Tibial nerve (tissue), 4 donors: ENCODE data around the gene HCN2.

ENCODE experiments used
- EP300 ChIP-seq, 2 donors: sonication (generic); formaldehyde crosslinking; IDR thresholded peaks; one replicate each; pipeline ENCODE4 v1.6.1; 2017; ENCODE audit warnings: antibody characterized with exemption in 2 of 2, mild to moderate bottlenecking in 1 of 2
- POLR2A ChIP-seq, 2 donors: fragments of 450-650 bp; IDR thresholded peaks; one replicate each; pipeline ENCODE4 v1.6.1; 2017; ENCODE audit warnings: antibody characterized with exemption in 2 of 2, mild to moderate bottlenecking in 2 of 2, moderate library complexity in 2 of 2
- TF ChIP-seq, protein P1 (sequence below), 5 experiments: fragments of 200-600 bp in 3 of 5; fragments of 450-650 bp in 2 of 5; sonication (generic) in 3 of 5; IDR thresholded peaks; one replicate each; pipeline ENCODE4 v1.5.1; 2016 to 2019; ENCODE audit warnings: antibody characterized with exemption in 5 of 5, mild to moderate bottlenecking in 3 of 5, moderate library complexity in 2 of 5

DNA sequence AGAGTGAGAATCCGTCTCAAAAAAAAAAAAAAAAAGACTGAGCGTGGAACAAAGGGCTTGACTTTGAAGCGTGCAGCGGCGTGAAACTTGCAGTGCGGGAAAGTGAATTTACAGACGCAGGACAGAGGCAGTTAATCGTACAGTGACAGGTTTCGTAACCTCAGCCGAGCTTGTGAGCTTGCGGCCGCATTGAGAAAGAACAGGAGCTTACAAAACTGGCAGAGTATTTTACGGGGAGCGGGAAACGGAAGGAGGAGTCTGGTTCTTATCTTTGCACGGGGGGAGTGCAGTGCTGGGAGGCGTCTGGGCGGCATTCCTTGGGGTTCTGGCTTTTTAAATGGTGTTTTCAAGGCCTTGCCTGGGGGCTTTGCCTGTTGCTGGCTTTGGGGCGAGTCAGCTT lies 23.3 kb upstream of the HCN2 start:
- TF ChIP-seq, protein P1, sequence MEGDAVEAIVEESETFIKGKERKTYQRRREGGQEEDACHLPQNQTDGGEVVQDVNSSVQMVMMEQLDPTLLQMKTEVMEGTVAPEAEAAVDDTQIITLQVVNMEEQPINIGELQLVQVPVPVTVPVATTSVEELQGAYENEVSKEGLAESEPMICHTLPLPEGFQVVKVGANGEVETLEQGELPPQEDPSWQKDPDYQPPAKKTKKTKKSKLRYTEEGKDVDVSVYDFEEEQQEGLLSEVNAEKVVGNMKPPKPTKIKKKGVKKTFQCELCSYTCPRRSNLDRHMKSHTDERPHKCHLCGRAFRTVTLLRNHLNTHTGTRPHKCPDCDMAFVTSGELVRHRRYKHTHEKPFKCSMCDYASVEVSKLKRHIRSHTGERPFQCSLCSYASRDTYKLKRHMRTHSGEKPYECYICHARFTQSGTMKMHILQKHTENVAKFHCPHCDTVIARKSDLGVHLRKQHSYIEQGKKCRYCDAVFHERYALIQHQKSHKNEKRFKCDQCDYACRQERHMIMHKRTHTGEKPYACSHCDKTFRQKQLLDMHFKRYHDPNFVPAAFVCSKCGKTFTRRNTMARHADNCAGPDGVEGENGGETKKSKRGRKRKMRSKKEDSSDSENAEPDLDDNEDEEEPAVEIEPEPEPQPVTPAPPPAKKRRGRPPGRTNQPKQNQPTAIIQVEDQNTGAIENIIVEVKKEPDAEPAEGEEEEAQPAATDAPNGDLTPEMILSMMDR (IDR thresholded peaks at IDR 0.05), result no peak
- TF ChIP-seq POLR2A (IDR thresholded peaks at IDR 0.05) (no peak), EP300 (IDR thresholded peaks at IDR 0.05) (no peak)
